SU-DHL-6 (cell line): ENCODE measurements around the gene SRGAP2B.
"Not testable (repeated sequence)": the region's sequence is repeated elsewhere in the genome, so short reads cannot be mapped to it uniquely, and the experiment has no call there.

Experiments
- CTCF ChIP-seq: fragments of 200-600 bp; sonication (generic); IDR thresholded peaks from one replicate; pipeline ENCODE4 v1.5.1; 2017; ENCODE audit warnings: antibody characterized with exemption, mild to moderate bottlenecking, low read length, moderate library complexity; ENCODE audit not compliant: insufficient read depth, poor library complexity, severe bottlenecking
- EZH2phosphoT487 ChIP-seq: fragments of 200-600 bp; sonication (generic), shearing (Covaris generic); conservative IDR thresholded peaks from 2 replicates; pipeline ENCODE4 v1.6.1; 2018; ENCODE audit warnings: mild to moderate bottlenecking, antibody characterized with exemption, low read length, moderate library complexity, mixed read lengths

GRCh38 chr1:145000074-145000742 is 94.9 kb downstream of the SRGAP2B start:
- not testable (repeated sequence) for TF ChIP-seq CTCF, EZH2phosphoT487
